ENCODE results near the gene TAF9B.
"Not testable (repeated sequence)": the region's sequence is repeated elsewhere in the genome, so short reads cannot be mapped to it uniquely, and the experiment has no call there.

Gene TAF9B

GRCh38 chrX:78104447-78105176 is 34.8 kb downstream of the TAF9B start:
- DNase-seq (ENCODE audit: low read depth, low spot score): no peak
- peak overlapping the region; percentile 88 for H3K4me3 ChIP-seq
- H3K9ac ChIP-seq (ENCODE audit: insufficient read length): peak overlapping the region; percentile 94
- no peaks in the 10 kb centered on the region for H3K9me3 ChIP-seq (ENCODE audit: low read depth, low read length)
- peaks cover 25% of the 10 kb centered on the region for H3K36me3 ChIP-seq (ENCODE audit: insufficient read depth, low read length)
- peak overlapping the region; percentile 90 for H3K27ac ChIP-seq
- TF ChIP-seq POLR2AphosphoS5 (IDR thresholded peaks at IDR 0.05; ENCODE audit: borderline replicate concordance, low read depth, low read length) (no peak), EZH2 (IDR thresholded peaks at IDR 0.05) (no peak), FOXP2 (optimal IDR thresholded peaks at IDR 0.05; ENCODE audit: control extremely low read depth, extremely low read length, insufficient read depth) (no peak)

GRCh38 chrX:78103623-78104446 is 35.6 kb downstream of the TAF9B start, which contains the start of gene PGK1:
Gene PGK1 (plus strand): TSS chrX:78104248. CDS start chrX:78104341, 93 bp downstream.
- Histone ChIP-seq H3K4me3 (peak within 1 kb of the TSS; percentile 88), H3K9ac (ENCODE audit: insufficient read length) (peak within 1 kb of the TSS; percentile 94), H3K9me3 (ENCODE audit: low read depth, low read length) (no peaks in the 10 kb centered on the region), H3K27ac (peak within 1 kb of the TSS; percentile 93), H3K36me3 (ENCODE audit: insufficient read depth, low read length) (peaks cover 22% of the 10 kb centered on the region)
- TF ChIP-seq FOXP2 (optimal IDR thresholded peaks at IDR 0.05; ENCODE audit: control extremely low read depth, extremely low read length, insufficient read depth): peak; percentile 85
- TF ChIP-seq EZH2 (IDR thresholded peaks at IDR 0.05): no peak
- TF ChIP-seq POLR2AphosphoS5 (IDR thresholded peaks at IDR 0.05; ENCODE audit: borderline replicate concordance, low read depth, low read length): peak; percentile 85
- DNase-seq (ENCODE audit: low read depth, low spot score): peak; percentile 55

GRCh38 chrX:78103001-78103622 is 36.3 kb downstream of the TAF9B start:
- Histone ChIP-seq H3K9me3 (ENCODE audit: low read depth, low read length) (no peaks in the 10 kb centered on the region), H3K27ac (peak overlapping the region; percentile 93), H3K4me3 (peak overlapping the region; percentile 75), H3K36me3 (ENCODE audit: insufficient read depth, low read length) (peaks cover 22% of the 10 kb centered on the region), H3K9ac (ENCODE audit: insufficient read length) (peak overlapping the region; percentile 79)
- no peak for TF ChIP-seq FOXP2 (optimal IDR thresholded peaks at IDR 0.05; ENCODE audit: control extremely low read depth, extremely low read length, insufficient read depth)
- no peak for TF ChIP-seq POLR2AphosphoS5 (IDR thresholded peaks at IDR 0.05; ENCODE audit: borderline replicate concordance, low read depth, low read length)
- no peak for TF ChIP-seq EZH2 (IDR thresholded peaks at IDR 0.05)
- no peak for DNase-seq (ENCODE audit: low read depth, low spot score)

GRCh38 chrX:78102091-78102490 is 37.4 kb downstream of the TAF9B start:
- Histone ChIP-seq H3K27ac (no peak overlapping the region), H3K9me3 (ENCODE audit: low read depth, low read length) (no peaks in the 10 kb centered on the region), H3K4me3 (no peak overlapping the region), H3K36me3 (ENCODE audit: insufficient read depth, low read length) (peaks cover 17% of the 10 kb centered on the region), H3K9ac (ENCODE audit: insufficient read length) (no peak overlapping the region)
- TF ChIP-seq FOXP2 (optimal IDR thresholded peaks at IDR 0.05; ENCODE audit: control extremely low read depth, extremely low read length, insufficient read depth): no peak
- no peak for TF ChIP-seq EZH2 (IDR thresholded peaks at IDR 0.05)
- no peak for TF ChIP-seq POLR2AphosphoS5 (IDR thresholded peaks at IDR 0.05; ENCODE audit: borderline replicate concordance, low read depth, low read length)
- DNase-seq (ENCODE audit: low read depth, low spot score): no peak

- TF ChIP-seq FOXP2 (optimal IDR thresholded peaks at IDR 0.05; ENCODE audit: control extremely low read depth, extremely low read length, insufficient read depth) (no peak), EZH2 (IDR thresholded peaks at IDR 0.05) (no peak), POLR2AphosphoS5 (IDR thresholded peaks at IDR 0.05; ENCODE audit: borderline replicate concordance, low read depth, low read length) (no peak)
- DNase-seq (ENCODE audit: low read depth, low spot score): no peak
- H3K4me3 ChIP-seq: no peak overlapping the region
- no peak overlapping the region for H3K9ac ChIP-seq (ENCODE audit: insufficient read length)
- no peak overlapping the region for H3K27ac ChIP-seq
- no peaks in the 10 kb centered on the region for H3K36me3 ChIP-seq (ENCODE audit: insufficient read depth, low read length)
- H3K9me3 ChIP-seq (ENCODE audit: low read depth, low read length): no peaks in the 10 kb centered on the region
These were observed 41.3 kb downstream of the TAF9B start for GRCh38 chrX:78098108-78098507.

GRCh38 chrX:78092296-78092695 is 47.2 kb downstream of the TAF9B start:
- H3K9ac ChIP-seq (ENCODE audit: insufficient read length): no peak overlapping the region
- no peak overlapping the region for H3K27ac ChIP-seq
- H3K9me3 ChIP-seq (ENCODE audit: low read depth, low read length): no peaks in the 10 kb centered on the region
- no peak for DNase-seq (ENCODE audit: low read depth, low spot score)
- no peak for TF ChIP-seq FOXP2 (optimal IDR thresholded peaks at IDR 0.05; ENCODE audit: control extremely low read depth, extremely low read length, insufficient read depth)
- H3K4me3 ChIP-seq: no peak overlapping the region
- no peaks in the 10 kb centered on the region for H3K36me3 ChIP-seq (ENCODE audit: insufficient read depth, low read length)

- not testable (repeated sequence) for H3K27ac ChIP-seq; H3K36me3 ChIP-seq (ENCODE audit: insufficient read depth, low read length); H3K4me3 ChIP-seq; DNase-seq (ENCODE audit: low read depth, low spot score); H3K9ac ChIP-seq (ENCODE audit: insufficient read length); H3K9me3 ChIP-seq (ENCODE audit: low read depth, low read length)
These were observed 58.0 kb downstream of the TAF9B start for GRCh38 chrX:78081413-78081812.

All from SK-N-MC (cell line).